ENCODE measurements around the gene TP53RK. TPM values are rescaled to one million over a fixed set of nuclear protein-coding genes. Genes with fewer than 3 reads are reported as not detected.

The TP53RK gene
- total RNA-seq, 1 donor from 2014 or later: 15.9 TPM

- H3K27me3 ChIP-seq: peaks cover 39% of the 10 kb centered on the region
- peaks cover 4% of the 10 kb centered on the region for H3K27me3 Mint-ChIP-seq (ENCODE audit: insufficient read depth, low read depth)
- no peaks in the 10 kb centered on the region for H3K36me3 ChIP-seq
- no peak for DNase-seq (ENCODE audit: low spot score)
- H3K4me3 ChIP-seq: peak overlapping the region; percentile 42
- no peak for TF ChIP-seq CTCF (IDR thresholded peaks at IDR 0.05)
- TF ChIP-seq EZH2 (IDR thresholded peaks at IDR 0.05): no peak
- TF ChIP-seq EZH2phosphoT487 (IDR thresholded peaks at IDR 0.05): no peak
- peak overlapping the region; percentile 81 for H3K4me3 Mint-ChIP-seq
- no peaks in the 10 kb centered on the region for H3K9me3 Mint-ChIP-seq
- no peak overlapping the region for H3K27ac ChIP-seq
- peaks cover 13% of the 10 kb centered on the region for H4K20me1 ChIP-seq (ENCODE audit: low read depth)
- peak overlapping the region; percentile 85 for H2AFZ ChIP-seq (replicated peaks)
- H3K36me3 Mint-ChIP-seq: no peaks in the 10 kb centered on the region
- no peaks in the 10 kb centered on the region for H3K9me3 ChIP-seq (ENCODE audit: low read depth)
- peaks cover 33% of the 10 kb centered on the region for H3F3A ChIP-seq (ENCODE audit: low read depth)
- H3K4me1 Mint-ChIP-seq: peaks cover 38% of the 10 kb centered on the region
- H3K27ac Mint-ChIP-seq: peak overlapping the region; percentile 5
- peaks cover 24% of the 10 kb centered on the region for H3K4me1 ChIP-seq
- peak overlapping the region; percentile 68 for H3K4me2 ChIP-seq
- H3K79me2 ChIP-seq (ENCODE audit: low read depth): no peaks in the 10 kb centered on the region
- H3K9ac ChIP-seq: no peak overlapping the region
These were observed 38.6 kb downstream of the TP53RK start for GRCh38 chr20:46650575-46651090.

GRCh38 chr20:46649965-46650542 is 39.2 kb downstream of the TP53RK start:
- Histone ChIP-seq H3K79me2 (ENCODE audit: low read depth) (no peaks in the 10 kb centered on the region), H3K4me1 (peaks cover 30% of the 10 kb centered on the region), H3K27ac (no peak overlapping the region), H3K4me2 (no peak overlapping the region), H4K20me1 (ENCODE audit: low read depth) (peaks cover 16% of the 10 kb centered on the region), H3K4me3 (no peak overlapping the region), H3K27me3 (peaks cover 40% of the 10 kb centered on the region), H2AFZ (replicated peaks) (no peak overlapping the region), H3K9ac (no peak overlapping the region), H3K9me3 (ENCODE audit: low read depth) (no peaks in the 10 kb centered on the region), H3F3A (ENCODE audit: low read depth) (peaks cover 34% of the 10 kb centered on the region), H3K36me3 (no peaks in the 10 kb centered on the region)
- Mint-ChIP-seq H3K4me3 (no peak overlapping the region), H3K27me3 (ENCODE audit: insufficient read depth, low read depth) (peaks cover 4% of the 10 kb centered on the region), H3K36me3 (no peaks in the 10 kb centered on the region), H3K4me1 (peaks cover 40% of the 10 kb centered on the region), H3K9me3 (no peaks in the 10 kb centered on the region), H3K27ac (no peak overlapping the region)
- no peak for DNase-seq (ENCODE audit: low spot score)
- TF ChIP-seq CTCF (IDR thresholded peaks at IDR 0.05) (no peak), EZH2 (IDR thresholded peaks at IDR 0.05) (no peak)

DNA sequence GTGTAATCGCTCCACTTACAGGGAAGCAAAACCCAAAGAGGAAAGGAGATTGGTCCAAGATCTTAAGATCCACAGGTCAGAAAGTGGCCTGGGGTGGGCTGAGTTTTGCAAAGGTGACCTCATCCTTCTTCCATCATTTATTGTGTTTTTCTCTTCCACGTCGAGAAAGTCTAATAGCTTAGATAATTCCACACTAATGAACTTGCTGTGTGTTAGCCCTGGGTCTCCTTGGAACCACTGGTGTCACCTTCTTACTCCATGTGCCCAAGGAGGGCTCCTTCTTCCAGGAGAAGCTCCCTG is 39.6 kb downstream of the TP53RK start:
- H3K27ac Mint-ChIP-seq: peak overlapping the region; percentile 14
- no peak overlapping the region for H3K4me3 ChIP-seq
- DNase-seq (ENCODE audit: low spot score): no peak
- peaks cover 40% of the 10 kb centered on the region for H3K4me1 Mint-ChIP-seq
- H2AFZ ChIP-seq (replicated peaks): no peak overlapping the region
- H3K4me2 ChIP-seq: peak overlapping the region; percentile 43
- no peaks in the 10 kb centered on the region for H3K9me3 Mint-ChIP-seq
- no peaks in the 10 kb centered on the region for H3K9me3 ChIP-seq (ENCODE audit: low read depth)
- peaks cover 4% of the 10 kb centered on the region for H3K27me3 Mint-ChIP-seq (ENCODE audit: insufficient read depth, low read depth)
- no peaks in the 10 kb centered on the region for H3K36me3 Mint-ChIP-seq
- no peaks in the 10 kb centered on the region for H3K36me3 ChIP-seq
- H3F3A ChIP-seq (ENCODE audit: low read depth): peaks cover 36% of the 10 kb centered on the region
- TF ChIP-seq EZH2phosphoT487 (IDR thresholded peaks at IDR 0.05) (no peak), CTCF (IDR thresholded peaks at IDR 0.05) (no peak), EZH2 (IDR thresholded peaks at IDR 0.05) (no peak)
- H3K4me3 Mint-ChIP-seq: no peak overlapping the region
- H3K79me2 ChIP-seq (ENCODE audit: low read depth): no peaks in the 10 kb centered on the region
- H3K9ac ChIP-seq: no peak overlapping the region
- peaks cover 45% of the 10 kb centered on the region for H3K27me3 ChIP-seq
- H3K4me1 ChIP-seq: peaks cover 34% of the 10 kb centered on the region
- H3K27ac ChIP-seq: no peak overlapping the region
- peaks cover 16% of the 10 kb centered on the region for H4K20me1 ChIP-seq (ENCODE audit: low read depth)

Data from neural progenitor cell (in vitro differentiated cells).